Progenitor cell of endocrine pancreas (in vitro differentiated cells): Measurements from ENCODE around the gene CAD. TPM values are rescaled to one million over a fixed set of nuclear protein-coding genes. Genes with fewer than 3 reads are reported as not detected.
A peak's percentile ranks its signal among the peaks of the same experiment; 100 is the strongest.

ENCODE experiments used
- DNase-seq: peaks from one replicate; pipeline ENCODE4 v3.0.0; 2021; ENCODE audit warnings: low spot score; ENCODE audit not compliant: unreplicated experiment
- H3K27ac Mint-ChIP-seq: 2 replicates; pipeline ENCODE4 v1.8.0; 2021; ENCODE audit warnings: mild to moderate bottlenecking, moderate library complexity, mixed read lengths
- H3K27me3 Mint-ChIP-seq: 2 replicates; pipeline ENCODE4 v1.8.0; 2021; ENCODE audit warnings: mixed read lengths
- H3K36me3 Mint-ChIP-seq: 2 replicates; pipeline ENCODE4 v1.8.0; 2022; ENCODE audit warnings: mixed read lengths; ENCODE audit not compliant: insufficient read depth
- H3K4me1 Mint-ChIP-seq: 2 replicates; pipeline ENCODE4 v1.8.0; 2021; ENCODE audit warnings: low read depth, mixed read lengths
- H3K4me3 Mint-ChIP-seq: 2 replicates; pipeline ENCODE4 v1.8.0; 2021; ENCODE audit warnings: low read depth, mild to moderate bottlenecking, moderate library complexity, mixed read lengths
- H3K9me3 Mint-ChIP-seq: 2 replicates; pipeline ENCODE4 v1.8.0; 2021; ENCODE audit warnings: low read depth, mixed read lengths
- total RNA-seq: library from RNA; stranded (reverse); gene quantifications from 2 replicates; pipeline ENCODE4 v1.2.1, GENCODE V29; 2021
- TF ChIP-seq, protein P1 (sequence below): fragments of 200-600 bp; sonication (generic); IDR thresholded peaks from one replicate; pipeline ENCODE4 v1.5.0; 2021; ENCODE audit warnings: antibody characterized with exemption, mild to moderate bottlenecking; ENCODE audit not compliant: unreplicated experiment

CAD gene
- total RNA-seq, 1 donor from 2014 or later: 59.7 TPM

DNA sequence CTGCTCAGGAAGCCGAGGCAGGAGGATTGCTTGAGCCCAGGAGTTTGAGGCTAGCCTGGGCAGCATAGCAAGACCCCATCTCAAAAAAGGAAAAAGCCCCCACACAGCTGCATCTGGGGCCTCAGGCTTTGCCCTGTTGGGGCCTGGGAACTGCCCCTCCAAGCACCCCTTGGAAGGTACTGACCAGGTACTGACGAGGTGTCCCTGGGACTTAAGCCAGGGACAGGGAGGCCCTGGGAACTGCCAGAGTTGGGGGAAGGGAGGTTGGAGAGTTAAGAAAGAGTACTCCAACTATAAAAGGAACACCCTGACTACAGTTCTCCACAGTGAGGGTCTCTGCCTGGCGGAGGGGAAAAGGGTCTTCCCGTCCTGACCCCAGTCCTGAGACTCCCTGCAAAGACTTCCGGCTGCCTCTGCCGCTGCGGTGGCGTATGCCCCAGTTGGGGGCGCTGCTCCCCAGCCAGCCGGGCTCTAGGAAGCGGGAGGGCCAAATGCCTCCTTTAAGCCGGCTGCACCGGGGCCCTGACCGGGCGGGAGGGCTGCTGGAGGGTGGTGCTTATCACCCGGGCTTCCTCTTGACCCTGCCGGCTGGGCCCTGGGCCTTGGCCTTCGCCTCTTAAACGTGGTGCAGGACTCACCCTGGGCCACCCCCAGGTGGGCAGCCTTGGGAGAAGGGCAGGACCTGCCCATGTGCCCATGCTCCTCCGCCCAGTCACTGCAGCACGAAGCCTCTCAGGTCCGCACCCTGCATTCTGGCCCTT is 32.9 kb downstream of the CAD start:
- TF ChIP-seq, protein P1, sequence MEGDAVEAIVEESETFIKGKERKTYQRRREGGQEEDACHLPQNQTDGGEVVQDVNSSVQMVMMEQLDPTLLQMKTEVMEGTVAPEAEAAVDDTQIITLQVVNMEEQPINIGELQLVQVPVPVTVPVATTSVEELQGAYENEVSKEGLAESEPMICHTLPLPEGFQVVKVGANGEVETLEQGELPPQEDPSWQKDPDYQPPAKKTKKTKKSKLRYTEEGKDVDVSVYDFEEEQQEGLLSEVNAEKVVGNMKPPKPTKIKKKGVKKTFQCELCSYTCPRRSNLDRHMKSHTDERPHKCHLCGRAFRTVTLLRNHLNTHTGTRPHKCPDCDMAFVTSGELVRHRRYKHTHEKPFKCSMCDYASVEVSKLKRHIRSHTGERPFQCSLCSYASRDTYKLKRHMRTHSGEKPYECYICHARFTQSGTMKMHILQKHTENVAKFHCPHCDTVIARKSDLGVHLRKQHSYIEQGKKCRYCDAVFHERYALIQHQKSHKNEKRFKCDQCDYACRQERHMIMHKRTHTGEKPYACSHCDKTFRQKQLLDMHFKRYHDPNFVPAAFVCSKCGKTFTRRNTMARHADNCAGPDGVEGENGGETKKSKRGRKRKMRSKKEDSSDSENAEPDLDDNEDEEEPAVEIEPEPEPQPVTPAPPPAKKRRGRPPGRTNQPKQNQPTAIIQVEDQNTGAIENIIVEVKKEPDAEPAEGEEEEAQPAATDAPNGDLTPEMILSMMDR: peak; percentile 86
- peak; percentile 61 for DNase-seq
- Mint-ChIP-seq H3K27me3 (peaks cover 40% of the 10 kb centered on the region), H3K27ac (no peak overlapping the region), H3K36me3 (no peaks in the 10 kb centered on the region), H3K4me3 (no peak overlapping the region), H3K9me3 (no peaks in the 10 kb centered on the region), H3K4me1 (no peaks in the 10 kb centered on the region)

DNA sequence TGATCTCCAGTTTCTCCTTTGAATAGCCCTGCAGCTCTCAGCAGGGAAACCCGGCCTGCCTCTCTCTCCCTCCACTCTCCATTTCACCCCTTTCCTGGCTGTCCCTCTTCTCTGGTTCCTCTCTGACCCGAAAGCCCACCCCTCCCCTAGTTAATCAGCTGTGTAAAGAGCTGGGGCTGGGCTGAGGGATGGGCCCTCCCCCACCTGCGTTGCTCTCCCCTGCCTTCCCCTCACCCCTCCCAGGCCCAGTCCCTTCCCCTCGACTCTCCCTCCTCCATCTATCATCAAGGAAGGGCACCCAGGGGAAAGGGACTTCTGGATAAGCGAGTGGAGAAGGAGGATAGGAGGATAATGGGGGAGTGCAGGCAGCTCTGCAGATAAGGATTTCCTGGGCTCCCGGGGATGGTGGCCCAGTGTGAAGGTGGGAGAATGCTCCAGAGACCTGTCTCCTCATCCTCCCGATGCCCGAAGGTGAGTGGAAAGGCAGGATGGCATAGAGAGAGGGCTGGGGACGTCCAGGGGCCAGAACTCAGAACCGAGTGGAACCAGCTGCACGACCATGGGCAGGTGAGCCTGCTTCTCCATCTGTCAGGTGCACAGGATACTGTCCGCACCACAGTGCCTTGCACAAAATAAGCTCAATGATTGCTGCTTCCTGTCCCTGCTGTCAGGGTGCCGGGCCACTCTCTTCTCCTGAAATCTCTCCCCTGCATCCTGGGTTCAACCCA is 33.6 kb downstream of the CAD start:
- no peaks in the 10 kb centered on the region for H3K9me3 Mint-ChIP-seq
- no peaks in the 10 kb centered on the region for H3K4me1 Mint-ChIP-seq
- TF ChIP-seq, protein P1: no peak
- peaks cover 47% of the 10 kb centered on the region for H3K27me3 Mint-ChIP-seq
- no peak overlapping the region for H3K4me3 Mint-ChIP-seq
- no peaks in the 10 kb centered on the region for H3K36me3 Mint-ChIP-seq
- H3K27ac Mint-ChIP-seq: peak overlapping the region; percentile 52
- DNase-seq: no peak

DNA sequence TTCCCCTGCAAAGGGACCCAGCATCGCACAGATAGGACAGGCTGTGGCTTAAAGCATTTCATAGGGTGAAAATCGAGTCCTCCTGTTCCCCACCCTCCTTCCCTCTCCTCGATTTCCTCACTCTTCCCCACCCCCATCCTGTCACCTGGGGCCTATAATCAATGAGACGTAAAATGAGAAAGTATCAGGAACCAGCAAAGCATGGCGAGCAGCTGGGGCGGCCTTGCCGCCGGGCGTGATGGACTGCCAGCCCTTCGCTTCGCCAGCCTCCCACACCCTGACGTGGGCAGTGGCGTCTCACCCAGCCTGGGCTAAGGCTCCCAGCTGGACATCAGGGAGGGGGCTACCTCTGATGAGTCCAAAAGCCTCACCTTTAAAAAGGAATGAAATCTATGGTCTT is 34.6 kb downstream of the CAD start:
- Mint-ChIP-seq H3K27me3 (peaks cover 56% of the 10 kb centered on the region), H3K4me3 (no peak overlapping the region), H3K9me3 (no peaks in the 10 kb centered on the region), H3K27ac (no peak overlapping the region), H3K36me3 (no peaks in the 10 kb centered on the region), H3K4me1 (no peaks in the 10 kb centered on the region)
- TF ChIP-seq, protein P1: no peak
- DNase-seq: no peak

DNA sequence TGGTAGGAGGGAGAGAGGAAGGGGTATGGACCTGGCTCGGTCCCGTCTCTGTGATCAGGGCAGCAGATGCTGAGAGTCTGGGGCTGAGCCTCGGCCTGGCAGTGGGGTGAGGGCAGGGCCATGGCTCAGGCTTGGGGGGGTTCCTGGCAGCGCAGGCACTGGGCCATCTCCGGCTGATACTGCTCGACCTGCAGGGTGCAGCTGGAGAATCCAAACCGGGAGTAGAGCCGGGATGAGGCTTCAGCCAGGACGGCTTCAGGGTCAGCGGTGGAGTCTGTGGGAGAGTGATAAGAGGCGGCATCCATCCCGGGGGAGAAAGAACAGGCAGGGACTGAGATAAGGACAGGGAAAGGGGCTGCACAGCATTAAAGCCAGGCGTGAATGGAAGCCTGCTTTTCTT is 38.0 kb downstream of the CAD start:
- DNase-seq: no peak
- Mint-ChIP-seq H3K4me1 (no peaks in the 10 kb centered on the region), H3K4me3 (no peak overlapping the region), H3K27ac (no peak overlapping the region), H3K27me3 (peaks cover 67% of the 10 kb centered on the region), H3K36me3 (no peaks in the 10 kb centered on the region), H3K9me3 (no peaks in the 10 kb centered on the region)
- TF ChIP-seq, protein P1: no peak

DNA sequence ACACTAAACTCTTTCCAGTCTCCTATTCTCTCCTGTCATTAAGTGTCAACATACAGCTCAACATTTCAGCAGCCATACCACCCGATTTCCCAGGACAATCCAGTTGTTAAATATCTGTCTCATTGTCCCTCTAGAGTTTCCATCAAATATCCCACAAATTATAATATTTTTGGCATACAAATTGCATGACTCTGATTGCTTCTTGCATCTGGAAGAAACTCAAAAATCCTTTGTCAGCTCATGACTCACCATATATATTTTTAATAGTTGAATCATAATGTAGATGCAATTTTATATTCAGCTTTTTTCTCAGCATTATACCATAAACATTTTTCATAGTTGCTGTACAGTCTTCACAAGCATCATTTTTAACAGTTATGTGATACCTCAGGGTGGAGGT is 38.5 kb downstream of the CAD start:
- Mint-ChIP-seq H3K27ac (no peak overlapping the region), H3K4me1 (no peaks in the 10 kb centered on the region), H3K9me3 (no peaks in the 10 kb centered on the region), H3K27me3 (peaks cover 72% of the 10 kb centered on the region), H3K4me3 (no peak overlapping the region), H3K36me3 (no peaks in the 10 kb centered on the region)
- DNase-seq: no peak
- TF ChIP-seq, protein P1: no peak
